NCI-H2081 treated with DMSO at 0.1 percent for 48 hours (cell line): ENCODE measurements around the gene HNRNPLL.

Experiments used
- DNase-seq: peaks from one replicate; lab custom pipeline; 2025; lab: John Stamatoyannopoulos, UW

HNRNPLL gene

GRCh38 chr2:38592951-38593350 lies 9.8 kb downstream of the HNRNPLL start:
- DNase-seq, result no peak

- no peak for DNase-seq
These were observed 11.6 kb downstream of the HNRNPLL start for GRCh38 chr2:38591152-38591551.

DNA sequence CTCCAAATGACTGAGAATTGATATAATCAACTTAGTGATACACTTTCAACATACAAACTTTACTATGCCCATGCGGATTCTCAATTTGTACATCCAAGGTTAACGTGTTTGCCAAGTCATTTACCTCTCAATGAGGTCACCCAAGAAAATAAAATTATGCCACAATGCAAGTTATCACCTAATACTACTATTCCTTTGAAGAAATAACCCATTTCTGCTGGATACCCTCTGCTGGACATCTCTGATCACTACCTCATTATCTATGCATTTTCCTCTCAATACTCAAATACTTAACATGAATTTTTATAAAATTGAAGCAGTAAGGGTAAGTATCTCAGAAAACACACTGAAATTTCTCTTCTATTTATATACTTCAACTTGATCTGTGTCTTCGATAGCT lies 12.7 kb downstream of the HNRNPLL start:
- no peak for DNase-seq

DNA sequence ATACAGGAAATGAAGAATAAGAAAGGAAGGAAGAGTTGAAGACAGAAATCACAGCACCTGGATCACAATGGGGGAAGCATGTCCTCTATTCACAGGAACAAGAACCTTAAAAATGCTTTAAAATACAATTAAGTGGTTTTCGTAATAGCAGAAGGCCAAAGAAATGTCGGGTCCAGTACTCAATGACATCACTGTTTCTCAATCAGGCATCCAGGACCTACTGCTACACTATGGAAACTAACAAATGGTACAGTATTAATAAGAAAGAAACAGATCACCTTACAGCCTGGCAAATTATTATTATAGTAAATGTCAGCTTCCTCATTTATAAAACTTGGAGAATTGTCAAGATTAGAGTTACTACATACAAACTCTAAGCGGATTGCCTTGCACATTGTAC lies 15.8 kb downstream of the HNRNPLL start:
- no peak for DNase-seq

DNA sequence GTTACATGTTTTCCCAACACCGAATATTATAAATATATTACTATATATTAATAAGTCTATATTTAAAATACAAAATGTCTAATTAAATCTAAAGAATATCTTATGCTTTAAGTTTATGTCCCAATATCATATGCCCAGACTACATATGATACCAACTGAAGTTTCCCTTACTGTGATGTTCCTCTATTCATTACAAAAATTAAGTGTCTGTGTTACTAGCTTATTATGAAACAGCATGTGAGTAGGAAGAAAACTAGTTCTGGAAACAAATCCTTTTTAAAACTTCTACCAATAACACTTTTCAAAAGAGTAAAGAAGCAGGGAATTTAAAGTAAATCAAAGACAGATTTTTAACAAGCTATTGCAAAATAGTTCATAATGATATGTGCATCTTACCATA lies 17.8 kb downstream of the HNRNPLL start:
- DNase-seq, result no peak

- no peak for DNase-seq
These were observed 18.7 kb downstream of the HNRNPLL start for GRCh38 chr2:38583994-38584393.

DNA sequence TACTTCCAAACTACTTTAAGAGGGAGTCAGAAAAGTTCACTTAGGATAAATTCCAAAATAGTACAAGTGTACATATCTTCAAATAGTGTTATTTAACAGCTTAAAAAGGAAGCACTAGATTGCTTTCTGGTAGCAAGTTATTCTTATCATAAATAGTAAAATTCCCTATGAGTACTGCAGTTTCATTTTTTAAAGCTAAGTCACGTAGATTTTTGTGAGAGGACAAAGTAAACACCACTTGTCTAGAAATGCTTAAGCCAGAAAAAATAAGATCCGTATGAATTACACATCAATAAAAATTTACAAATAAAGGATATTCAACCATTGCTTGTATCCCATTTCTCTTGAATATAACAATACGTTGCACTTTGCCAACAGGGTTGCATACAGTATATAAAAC lies 19.2 kb downstream of the HNRNPLL start:
- DNase-seq, result no peak

DNA sequence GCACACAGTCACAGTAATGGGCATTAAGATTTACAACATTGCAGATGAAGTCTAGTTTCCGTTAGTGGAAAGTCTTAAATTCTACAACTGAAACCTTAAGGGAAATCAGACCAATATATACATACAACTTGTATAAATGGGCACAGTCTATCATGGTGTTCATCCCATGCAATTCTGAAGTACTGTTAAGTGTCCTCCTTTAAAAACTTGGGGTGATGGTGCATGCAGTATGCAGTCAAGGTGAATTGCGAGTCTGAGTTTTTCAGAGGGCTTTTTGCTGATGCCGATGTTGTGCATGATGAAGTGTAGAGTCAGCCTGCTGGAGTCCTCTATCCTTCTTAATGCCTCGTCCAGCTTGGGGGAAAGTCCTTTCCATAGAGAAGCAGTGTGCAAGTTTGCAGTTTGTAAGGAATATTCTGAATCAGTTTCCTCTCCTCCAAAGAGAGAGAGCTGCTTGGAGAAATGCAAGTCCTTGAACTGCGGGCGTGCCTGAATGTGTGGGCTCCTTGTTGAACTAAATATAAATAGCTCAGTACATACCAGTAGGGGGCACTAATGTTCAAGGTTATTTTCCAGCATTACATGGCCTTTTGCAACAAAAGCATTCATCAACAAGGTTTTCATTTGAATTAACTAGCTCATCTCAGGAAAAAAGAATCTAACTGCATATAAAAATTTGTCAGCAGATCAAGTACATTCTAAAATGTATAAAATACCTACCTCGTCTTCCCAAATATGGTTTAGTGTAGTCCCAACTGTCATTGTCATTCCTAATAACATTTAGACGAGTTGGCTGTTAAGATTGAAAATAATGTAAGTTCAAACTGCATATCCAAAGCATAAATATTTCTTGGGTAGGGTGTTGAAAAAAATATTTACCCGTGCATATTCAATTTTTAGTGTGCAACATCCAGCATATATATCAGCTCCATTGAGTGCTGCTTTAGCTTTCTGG lies 21.3 kb downstream of the HNRNPLL start:
- DNase-seq, result peak; percentile 38

GRCh38 chr2:38580115-38580636 lies 22.6 kb downstream of the HNRNPLL start:
- DNase-seq, result no peak

DNA sequence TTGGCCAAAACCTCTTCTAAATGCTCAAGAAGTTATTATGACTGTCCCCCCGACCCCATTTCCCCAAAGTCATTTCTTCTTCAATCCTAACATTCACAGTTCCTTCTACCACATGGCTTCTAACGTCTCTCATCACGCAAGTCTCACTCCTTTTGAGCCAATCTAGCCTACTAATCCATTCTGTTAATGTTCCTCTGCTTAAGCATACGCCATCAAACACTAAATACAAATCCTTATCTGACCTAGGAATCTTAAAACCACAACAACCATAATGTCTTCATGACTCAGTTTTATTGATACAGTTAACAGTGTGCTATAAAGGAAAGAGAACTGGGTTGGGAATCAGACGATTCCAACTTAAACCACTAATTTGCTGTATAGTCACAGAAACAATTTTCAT lies 23.9 kb downstream of the HNRNPLL start:
- no peak for DNase-seq

- DNase-seq, result no peak
These were observed 28.4 kb downstream of the HNRNPLL start for GRCh38 chr2:38574278-38574677.

DNA sequence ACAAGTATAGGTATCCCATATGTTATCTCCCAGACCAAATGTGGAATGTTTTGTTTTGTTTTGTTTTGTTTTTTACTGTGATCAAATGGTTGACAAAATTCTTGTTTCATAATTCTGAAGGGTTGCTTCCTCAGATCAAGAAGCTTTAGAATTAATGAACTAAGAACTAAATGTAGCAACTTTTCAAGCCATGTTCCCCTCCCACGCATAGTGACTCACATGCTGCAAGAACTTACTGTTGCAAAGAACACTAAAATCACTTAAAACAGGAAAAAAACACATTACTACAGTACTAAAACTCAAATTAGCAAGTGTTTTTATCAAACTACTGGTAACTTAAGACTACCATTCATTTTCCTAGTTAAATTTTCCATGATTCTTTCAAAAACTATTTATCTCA lies 30.6 kb downstream of the HNRNPLL start:
- DNase-seq, result no peak

DNA sequence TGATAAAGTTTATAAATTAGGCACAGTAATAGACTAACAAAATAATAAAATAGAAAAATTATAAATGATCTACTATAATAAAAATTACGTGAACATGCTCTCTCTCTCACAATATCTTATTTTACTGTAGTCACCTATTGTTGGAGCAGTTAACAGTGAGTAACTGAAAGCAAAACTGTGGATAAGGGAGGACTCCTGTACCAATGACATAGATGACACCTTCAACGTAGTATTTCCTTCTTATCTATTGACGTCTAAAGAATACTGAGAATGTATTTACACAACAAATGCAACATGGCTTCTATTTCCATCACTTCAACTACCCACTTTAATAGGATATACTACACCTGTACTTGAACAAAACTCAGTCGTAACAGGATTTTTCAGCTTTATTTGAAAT lies 31.5 kb downstream of the HNRNPLL start:
- DNase-seq, result no peak

GRCh38 chr2:38568724-38569436 lies 33.8 kb downstream of the HNRNPLL start:
- DNase-seq, result no peak

DNA sequence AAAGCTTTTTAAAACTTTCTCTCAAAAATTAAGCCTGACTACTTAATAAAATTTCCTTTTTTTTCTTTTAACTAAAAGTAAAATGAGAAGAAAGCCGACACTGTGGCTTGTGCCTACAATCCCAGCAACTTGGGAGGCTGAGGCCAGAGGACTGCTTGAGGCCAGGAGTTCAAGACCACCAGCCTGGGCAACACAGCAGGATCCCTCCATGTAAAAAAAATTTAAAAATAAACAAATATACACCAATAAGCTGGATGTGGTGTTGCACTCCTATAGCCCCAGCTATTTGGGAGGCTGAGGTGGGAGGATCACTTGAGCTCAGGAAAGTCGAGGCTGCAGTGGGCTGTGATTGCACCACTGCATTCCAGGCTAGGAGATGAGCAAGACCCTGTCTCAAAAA lies 37.4 kb downstream of the HNRNPLL start:
- no peak for DNase-seq

GRCh38 chr2:38561691-38562090 lies 41.0 kb downstream of the HNRNPLL start:
- no peak for DNase-seq

DNA sequence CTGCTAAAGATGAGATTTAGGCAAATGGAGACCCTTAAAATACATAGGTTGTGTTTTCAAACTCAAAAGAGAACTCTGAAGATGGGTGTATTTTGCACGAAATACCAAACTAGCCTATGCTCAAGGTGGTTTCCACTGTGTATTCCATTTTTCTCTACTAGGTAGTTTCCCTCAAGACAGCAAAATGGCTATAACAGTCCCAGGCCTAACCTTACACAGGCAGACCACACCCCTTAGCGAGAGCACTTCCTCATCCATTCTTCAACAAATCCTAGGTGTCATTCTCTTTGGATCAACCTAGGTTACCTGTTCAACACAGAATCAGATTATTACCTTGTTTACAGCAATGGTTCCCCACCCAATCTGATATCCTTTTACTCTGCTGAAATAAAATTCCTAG lies 42.6 kb downstream of the HNRNPLL start:
- DNase-seq, result no peak

- DNase-seq, result no peak
These were observed 44.7 kb downstream of the HNRNPLL start for GRCh38 chr2:38557981-38558380.

- DNase-seq, result no peak
These were observed 45.5 kb downstream of the HNRNPLL start for GRCh38 chr2:38557217-38557616.

DNA sequence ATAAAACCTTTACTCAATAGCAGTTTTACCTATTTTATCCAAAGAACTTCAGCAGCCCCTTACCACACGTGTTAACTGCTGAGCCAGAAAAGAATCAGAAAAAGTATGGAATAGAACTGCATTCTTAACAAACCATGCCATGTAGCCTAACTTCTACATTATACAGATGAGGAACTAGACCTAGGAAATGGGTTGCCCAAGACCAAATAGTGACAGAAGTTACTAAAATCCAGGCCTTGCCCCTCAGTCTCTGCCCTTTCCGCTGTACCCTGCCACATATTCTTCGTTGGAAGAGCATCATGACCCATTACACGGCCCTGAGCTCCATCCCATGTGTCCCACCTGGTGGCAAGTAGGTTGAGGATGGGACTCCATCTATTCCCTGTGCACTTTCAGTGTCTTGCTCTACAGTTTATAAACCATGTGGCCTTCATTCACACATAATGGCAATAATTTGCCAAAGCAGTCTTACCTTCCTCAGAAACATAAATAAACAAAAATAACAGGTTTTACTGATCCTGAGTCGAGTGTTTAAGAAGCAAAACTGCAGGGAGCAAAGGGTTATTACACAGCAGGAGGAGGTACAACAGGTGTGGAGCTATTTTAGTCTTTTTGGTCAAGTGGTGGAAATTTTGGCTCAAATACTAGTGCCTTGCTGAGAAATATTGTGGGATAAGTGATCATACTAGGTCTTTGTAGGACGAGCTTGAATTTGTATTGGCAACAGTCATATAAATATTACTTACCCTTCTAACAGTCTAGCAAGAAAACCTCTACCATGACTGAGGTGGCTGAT lies 46.5 kb downstream of the HNRNPLL start:
- no peak for DNase-seq

DNA sequence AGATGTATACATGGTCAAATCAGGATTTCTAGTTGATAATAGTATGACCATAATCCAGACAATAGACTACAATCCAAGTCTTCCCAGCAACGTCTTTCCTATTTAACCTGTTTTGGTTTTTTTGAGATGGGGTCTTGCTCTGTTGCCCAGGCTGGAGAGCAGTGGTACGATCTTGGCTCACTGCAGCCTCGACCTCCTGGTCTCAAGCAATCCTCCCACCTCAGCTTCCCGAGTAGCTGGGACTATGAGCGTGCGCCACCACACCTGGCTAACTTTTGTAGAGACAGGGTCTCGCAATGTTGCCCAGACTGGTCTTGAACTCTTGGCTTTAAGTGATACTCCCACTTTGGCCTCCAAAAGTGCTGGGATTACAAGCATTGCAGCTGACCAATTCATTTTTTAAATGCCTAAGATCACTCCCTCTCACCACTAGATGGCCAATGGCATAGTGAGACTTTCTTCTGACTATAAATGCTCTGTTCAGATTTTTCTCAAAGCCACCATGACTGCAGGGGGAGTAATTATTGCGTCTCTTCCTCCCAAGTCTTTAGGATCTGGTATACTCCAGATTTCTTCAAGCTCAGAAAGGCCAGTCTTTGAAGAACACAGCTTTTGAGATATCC lies 47.6 kb downstream of the HNRNPLL start:
- no peak for DNase-seq

DNA sequence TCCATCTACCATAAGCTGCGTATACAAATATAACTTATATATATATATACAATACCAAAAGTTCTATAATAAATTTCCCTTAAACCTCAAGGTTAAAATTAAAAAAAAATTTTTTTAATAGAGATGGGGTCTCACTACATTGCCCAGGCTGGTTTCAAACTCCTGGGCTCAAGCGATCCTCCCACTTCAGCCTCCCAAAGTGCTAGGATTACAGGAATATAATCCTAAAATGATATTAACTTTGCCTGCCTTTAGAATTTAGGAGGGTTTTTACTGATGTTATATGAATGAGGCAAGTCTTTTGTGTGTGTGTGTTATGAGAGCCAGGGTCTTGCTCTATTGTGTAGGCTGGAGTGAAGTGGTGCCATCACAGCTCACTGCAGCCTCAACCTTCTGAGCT lies 49.2 kb downstream of the HNRNPLL start:
- no peak for DNase-seq
